Psoas muscle (tissue), 8 donors: ENCODE data around the gene TCAIM. TPM values are rescaled to one million over a fixed set of nuclear protein-coding genes. Genes with fewer than 3 reads are reported as not detected.

Source experiments
- ATAC-seq, 4 donors: fragments of 200-7000 bp; cut with Tn5 transposase; one replicate each; pipeline ENCODE4 v1.9.1; 2020; ENCODE audit warnings: moderate library complexity in 3 of 4, mild to moderate bottlenecking in 2 of 4
- DNase-seq, 2 donors: peaks; one replicate each; pipeline ENCODE4 v3.0.0-alpha.2; 2020
- H3K27ac ChIP-seq: fragments of 200-600 bp; one replicate; pipeline ENCODE4 v1.8.0; 2022
- H3K27me3 ChIP-seq, 3 donors: fragments of 200-600 bp in 1 of 3; one replicate each; pipeline versions ENCODE4 v1.6.1 to v1.8.0; 2013 to 2022; ENCODE audit warnings: low read length in 2 of 3, mild to moderate bottlenecking in 2 of 3, moderate library complexity in 1 of 3; ENCODE audit not compliant: insufficient read depth in 3 of 3
- H3K36me3 ChIP-seq, 2 donors: fragments of 200-600 bp in 1 of 2; one replicate each; pipeline versions ENCODE4 v1.6.1 to v1.8.0; 2013 to 2022; ENCODE audit warnings: low read depth in 1 of 2, mild to moderate bottlenecking in 1 of 2, moderate library complexity in 1 of 2; ENCODE audit not compliant: insufficient read depth in 1 of 2
- H3K4me1 ChIP-seq: fragments of 200-600 bp; one replicate; pipeline ENCODE4 v1.8.0; 2022
- H3K4me3 ChIP-seq: fragments of 200-600 bp; one replicate; pipeline ENCODE4 v1.8.0; 2022; ENCODE audit warnings: mild to moderate bottlenecking
- H3K9me3 ChIP-seq: fragments of 200-600 bp; one replicate; pipeline ENCODE4 v1.8.0; 2022
- CTCF ChIP-seq: fragments of 200-600 bp; IDR thresholded peaks from one replicate; pipeline ENCODE4 v1.8.0; 2022; ENCODE audit warnings: antibody characterized with exemption
- WGBS, 3 donors: extraction: QIAGEN DNeasy Blood & Tissue Kit; methylation state at CpG; one replicate each; pipeline versions ENCODE4 v1.1.6 to v1.1.7; 2013; 5-methylcytosine and 5-hydroxymethylcytosine counted together
- intact Hi-C, 2 donors: fragments of 100-400 bp; cut with DNase I; formaldehyde crosslinking; loops; one replicate each; pipeline versions ENCODE4 v1.11.0 to v1.14.2; 2022
- long read RNA-seq, 2 donors: library from polyadenylated mRNA; unstranded; transcript quantifications; one replicate each; pipeline ENCODE4 v2.0.0, GENCODE V29; 2021
- polyA plus RNA-seq, 3 donors: library from polyadenylated mRNA; stranded (reverse); fragments of 200-250 nt; gene quantifications; one replicate each; pipeline ENCODE4 v1.2.3, GENCODE V29; 2013
- total RNA-seq, 4 donors: library from RNA; stranded (reverse); fragmentation: NEBNext Ultra II Directional in 2 of 4; extraction: Animal tissue kit (Norgen Biotek cat#: 25700) in 2 of 4; gene quantifications; one replicate each; pipeline versions ENCODE4 v1.2.1 to v1.2.4, GENCODE V29; 2021 to 2023
- donor health status: healthy with polysubstance abuse.
- donor health status: DM: no; HTN: no; CAD: no; lungs with moderate emphysema.
- donor health status: Bipolar disorder and iron deficiency.
- donor health status: healthy.
- donor health status: DM: yes; HTN: yes; CAD: no.
- donor health status: DM: no; HTN: no; CAD: no.
- donor health status: DM: no; HTN: no; CAD: no.
- donor health status: DM: yes; HTN: yes; CAD: no.

The TCAIM gene
- total RNA-seq (10 to 100 TPM; 15.8 to 31.0 (median 19.6) TPM), polyA plus RNA-seq (10 to 100 TPM; 13.3 to 26.4 (median 14.6) TPM)
- long read RNA-seq, donor 1, transcript TCAIM-203 (4 exons, 2,178 nt): major isoform, 5 of 16 reads
- long read RNA-seq, donor 1, partial matches to known transcripts: 0 of 16 reads
- long read RNA-seq, donor 1, other reads (novel, unspliced or antisense): 5 of 16 reads
- long read RNA-seq, donor 2, transcript TCAIM-203 (4 exons, 2,178 nt): major isoform, 13 of 27 reads
- long read RNA-seq, donor 2, partial matches to known transcripts: 1 of 27 reads
- long read RNA-seq, donor 2, other reads (novel, unspliced or antisense): 7 of 27 reads

DNA sequence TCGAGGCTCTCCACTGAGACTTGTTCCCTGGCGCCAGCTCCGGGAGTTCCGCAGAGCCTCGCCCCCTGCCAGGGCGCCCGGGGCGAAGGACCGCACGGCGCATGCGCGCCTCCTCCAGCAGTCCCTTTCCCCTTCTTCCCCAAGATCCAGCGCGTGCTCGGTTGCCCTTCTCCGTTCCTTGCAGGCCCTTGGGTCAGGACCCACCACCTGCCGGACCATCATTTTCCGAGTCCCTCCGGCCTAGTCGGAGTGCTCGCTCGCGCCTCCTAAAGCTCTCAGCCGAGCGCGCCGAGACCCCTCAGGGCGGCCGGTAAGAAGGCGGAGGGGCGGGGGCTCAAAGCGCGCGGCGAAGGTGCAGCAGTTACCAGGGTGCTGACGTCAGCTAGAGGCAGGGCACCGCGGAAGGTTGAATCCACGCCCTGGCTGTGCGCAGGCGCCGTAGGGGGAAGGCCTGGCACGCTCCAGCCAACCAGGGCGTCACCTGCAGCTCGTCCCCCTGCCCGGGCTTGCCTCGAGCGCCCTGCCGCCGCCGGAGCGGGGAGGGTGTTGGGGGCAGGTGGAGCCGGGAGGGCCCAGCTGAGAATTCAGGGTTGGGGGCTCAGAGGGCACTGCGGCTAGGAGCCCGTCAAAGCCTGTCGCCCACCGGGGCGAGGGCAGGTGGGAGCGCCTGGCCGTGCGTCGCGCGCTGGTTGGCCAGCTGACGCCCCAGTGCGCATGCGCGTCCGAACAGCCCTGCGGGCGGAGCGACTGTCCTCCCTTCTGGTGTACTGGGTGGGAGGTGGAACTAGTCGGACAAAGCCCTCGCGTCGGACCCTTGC lies at the start of gene TCAIM:
Gene TCAIM, plus strand, starts transcription at position 757 of the 818 bp plus-strand sequence. CDS start 16,017 bp downstream, outside the sequence.
- H3K27ac ChIP-seq: peak within 1 kb of the TSS; percentile 99
- peaks cover 25% of the 10 kb centered on the region for H3K4me1 ChIP-seq
- no peak for TF ChIP-seq CTCF
- WGBS, 3 donors: 0 to 1% (median 0%) methylated on average over 64 to 77 of the region's 77 CpGs
- H3K4me3 ChIP-seq: peak within 1 kb of the TSS; percentile 73
- intact Hi-C loops: loop anchor here in 1 of 2 donors (2.0 to 10.0 kb wide), 2 partner anchors 17 to 137 kb away; partner anchors contain the start of gene ZNF445
- peak; percentile 97 to 99 for DNase-seq
- no peaks in the 10 kb centered on the region for H3K36me3 ChIP-seq
- no peaks in the 10 kb centered on the region for H3K9me3 ChIP-seq
- no peaks in the 10 kb centered on the region for H3K27me3 ChIP-seq
- peak; percentile 99 for ATAC-seq

DNA sequence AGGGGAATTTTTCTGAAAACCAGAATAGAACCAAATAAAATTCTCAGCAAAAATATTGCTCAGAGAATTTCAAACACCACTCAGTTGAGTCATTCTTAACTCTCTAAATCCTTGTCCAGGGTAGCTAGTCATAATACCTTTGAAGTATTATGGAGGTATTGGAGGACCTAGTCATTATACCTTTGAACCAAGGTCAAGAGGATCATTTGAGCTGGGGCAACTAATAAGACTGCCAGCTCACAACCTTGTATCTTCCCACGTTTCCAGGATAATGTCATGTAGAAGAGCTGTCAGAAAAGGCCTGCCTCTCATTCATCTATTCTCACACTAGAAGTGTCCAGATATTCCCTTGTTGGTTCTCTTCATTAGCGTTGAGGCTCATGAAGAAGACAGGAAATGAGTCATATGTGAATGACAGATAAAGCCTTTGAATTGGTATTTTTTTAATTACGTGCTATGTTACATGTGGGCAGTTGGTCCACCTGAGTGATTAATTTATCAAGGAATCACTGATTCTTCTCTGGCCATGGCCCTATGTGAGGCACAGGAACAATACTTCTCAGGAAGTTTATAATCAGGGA lies 48.6 kb upstream of the TCAIM start:
- ATAC-seq: no peak
- intact Hi-C loops: no loop called here

DNA sequence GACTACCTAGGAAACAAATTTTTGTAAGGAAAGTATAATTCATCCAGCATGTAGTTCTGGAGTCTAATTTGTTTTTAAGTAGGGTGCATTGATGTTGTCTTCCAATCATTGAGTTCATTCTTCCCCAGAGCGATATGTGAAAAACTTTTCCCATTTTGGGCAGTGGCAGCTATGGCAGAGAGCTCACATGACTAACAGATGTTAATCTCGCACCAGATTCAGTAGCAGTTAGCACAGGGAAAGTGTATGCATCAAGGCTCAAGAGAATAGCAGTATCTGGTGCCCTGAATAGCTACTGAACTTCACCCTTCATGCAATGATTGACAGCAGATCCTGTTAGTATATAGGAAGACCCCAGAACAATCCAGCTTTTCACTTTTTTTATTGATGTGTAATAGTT lies 46.3 kb upstream of the TCAIM start:
- Histone ChIP-seq H3K27me3 (no peaks in the 10 kb centered on the region), H3K36me3 (no peaks in the 10 kb centered on the region), H3K4me3 (no peak overlapping the region), H3K4me1 (no peaks in the 10 kb centered on the region), H3K9me3 (no peaks in the 10 kb centered on the region), H3K27ac (no peak overlapping the region)
- no peak for DNase-seq
- no peak for ATAC-seq
- 71 to 78% (median 78%) methylated on average over 2 of the region's 2 CpGs for WGBS, 3 donors
- TF ChIP-seq CTCF: no peak
- intact Hi-C loops: no loop called here

More for the DNA sequence above, 48.6 kb upstream of the TCAIM start:
- no peak for TF ChIP-seq CTCF
- Histone ChIP-seq H3K27me3 (no peaks in the 10 kb centered on the region), H3K9me3 (no peaks in the 10 kb centered on the region), H3K36me3 (no peaks in the 10 kb centered on the region), H3K4me3 (no peak overlapping the region), H3K4me1 (no peaks in the 10 kb centered on the region), H3K27ac (no peak overlapping the region)
- WGBS, 3 donors: 65 to 69% (median 66%) methylated on average over 3 of the region's 3 CpGs
- no peak for DNase-seq

GRCh38 chr3:44292947-44293346 lies 45.6 kb upstream of the TCAIM start:
- intact Hi-C loops: no loop called here
- no peak for TF ChIP-seq CTCF
- DNase-seq (no peak), ATAC-seq (no peak)
- no peak overlapping the region for H3K27ac ChIP-seq
- no peaks in the 10 kb centered on the region for H3K4me1 ChIP-seq
- WGBS, 3 donors: 89 to 96% (median 93%) methylated on average over 1 of the region's 1 CpG
- no peak overlapping the region for H3K4me3 ChIP-seq
- no peaks in the 10 kb centered on the region for H3K36me3 ChIP-seq
- H3K27me3 ChIP-seq: no peaks in the 10 kb centered on the region
- no peaks in the 10 kb centered on the region for H3K9me3 ChIP-seq
